ENCODE measurements around the gene TPSG1.

The TPSG1 gene

GRCh38 chr16:1258906-1259759 is 34.1 kb upstream of the TPSG1 start:
- H3K9ac ChIP-seq (ENCODE audit: low read length) = no peak overlapping the region
- TF ChIP-seq, protein P1, sequence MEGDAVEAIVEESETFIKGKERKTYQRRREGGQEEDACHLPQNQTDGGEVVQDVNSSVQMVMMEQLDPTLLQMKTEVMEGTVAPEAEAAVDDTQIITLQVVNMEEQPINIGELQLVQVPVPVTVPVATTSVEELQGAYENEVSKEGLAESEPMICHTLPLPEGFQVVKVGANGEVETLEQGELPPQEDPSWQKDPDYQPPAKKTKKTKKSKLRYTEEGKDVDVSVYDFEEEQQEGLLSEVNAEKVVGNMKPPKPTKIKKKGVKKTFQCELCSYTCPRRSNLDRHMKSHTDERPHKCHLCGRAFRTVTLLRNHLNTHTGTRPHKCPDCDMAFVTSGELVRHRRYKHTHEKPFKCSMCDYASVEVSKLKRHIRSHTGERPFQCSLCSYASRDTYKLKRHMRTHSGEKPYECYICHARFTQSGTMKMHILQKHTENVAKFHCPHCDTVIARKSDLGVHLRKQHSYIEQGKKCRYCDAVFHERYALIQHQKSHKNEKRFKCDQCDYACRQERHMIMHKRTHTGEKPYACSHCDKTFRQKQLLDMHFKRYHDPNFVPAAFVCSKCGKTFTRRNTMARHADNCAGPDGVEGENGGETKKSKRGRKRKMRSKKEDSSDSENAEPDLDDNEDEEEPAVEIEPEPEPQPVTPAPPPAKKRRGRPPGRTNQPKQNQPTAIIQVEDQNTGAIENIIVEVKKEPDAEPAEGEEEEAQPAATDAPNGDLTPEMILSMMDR (IDR thresholded peaks at IDR 0.05; ENCODE audit: low read length) = no peak
- TF ChIP-seq EZH2 (IDR thresholded peaks at IDR 0.05; ENCODE audit: borderline replicate concordance, low read length) = no peak
- no peaks in the 10 kb centered on the region for H3K9me2 ChIP-seq (ENCODE audit: low read depth, low read length)
- H3K36me3 ChIP-seq (ENCODE audit: insufficient read depth, low read length) = no peaks in the 10 kb centered on the region
- H3K79me2 ChIP-seq (ENCODE audit: insufficient read depth, low read length) = no peaks in the 10 kb centered on the region
- H3K4me1 ChIP-seq (ENCODE audit: insufficient read depth, low read length, severe bottlenecking) = no peaks in the 10 kb centered on the region
- H4K20me1 ChIP-seq (ENCODE audit: insufficient read depth, low read length) = no peaks in the 10 kb centered on the region
- H3K9me3 ChIP-seq (ENCODE audit: low read length) = no peaks in the 10 kb centered on the region
- H3K27ac ChIP-seq (ENCODE audit: low read depth, low read length, poor library complexity, severe bottlenecking) = no peak overlapping the region
- no peak overlapping the region for H3K4me2 ChIP-seq (ENCODE audit: low read length)
- H3K4me3 ChIP-seq (ENCODE audit: low read depth, low read length, poor library complexity, severe bottlenecking) = no peak overlapping the region
- H2AFZ ChIP-seq (ENCODE audit: low read length) = no peak overlapping the region
- H3F3A ChIP-seq (ENCODE audit: insufficient read depth, low read length) = no peaks in the 10 kb centered on the region
- no peaks in the 10 kb centered on the region; the same call in 1 of the 2 replicates for H3K27me3 ChIP-seq (ENCODE audit: insufficient read depth, low read length)

GRCh38 chr16:1258225-1258600 is 33.1 kb upstream of the TPSG1 start:
- Histone ChIP-seq H3K9me2 (ENCODE audit: low read depth, low read length) (no peaks in the 10 kb centered on the region), H3K27me3 (ENCODE audit: insufficient read depth, low read length) (no peaks in the 10 kb centered on the region; the same call in 1 of the 2 replicates), H4K20me1 (ENCODE audit: insufficient read depth, low read length) (no peaks in the 10 kb centered on the region), H3K27ac (ENCODE audit: low read depth, low read length, poor library complexity, severe bottlenecking) (no peak overlapping the region), H3K4me3 (ENCODE audit: low read depth, low read length, poor library complexity, severe bottlenecking) (no peak overlapping the region), H3K4me2 (ENCODE audit: low read length) (no peak overlapping the region), H3K9ac (ENCODE audit: low read length) (no peak overlapping the region), H3K4me1 (ENCODE audit: insufficient read depth, low read length, severe bottlenecking) (no peaks in the 10 kb centered on the region), H3K79me2 (ENCODE audit: insufficient read depth, low read length) (no peaks in the 10 kb centered on the region), H3K36me3 (ENCODE audit: insufficient read depth, low read length) (no peaks in the 10 kb centered on the region), H3F3A (ENCODE audit: insufficient read depth, low read length) (no peaks in the 10 kb centered on the region), H3K9me3 (ENCODE audit: low read length) (no peaks in the 10 kb centered on the region), H2AFZ (ENCODE audit: low read length) (no peak overlapping the region)
- TF ChIP-seq, protein P1 (IDR thresholded peaks at IDR 0.05; ENCODE audit: low read length) = no peak
- no peak for TF ChIP-seq EZH2 (IDR thresholded peaks at IDR 0.05; ENCODE audit: borderline replicate concordance, low read length)

DNA sequence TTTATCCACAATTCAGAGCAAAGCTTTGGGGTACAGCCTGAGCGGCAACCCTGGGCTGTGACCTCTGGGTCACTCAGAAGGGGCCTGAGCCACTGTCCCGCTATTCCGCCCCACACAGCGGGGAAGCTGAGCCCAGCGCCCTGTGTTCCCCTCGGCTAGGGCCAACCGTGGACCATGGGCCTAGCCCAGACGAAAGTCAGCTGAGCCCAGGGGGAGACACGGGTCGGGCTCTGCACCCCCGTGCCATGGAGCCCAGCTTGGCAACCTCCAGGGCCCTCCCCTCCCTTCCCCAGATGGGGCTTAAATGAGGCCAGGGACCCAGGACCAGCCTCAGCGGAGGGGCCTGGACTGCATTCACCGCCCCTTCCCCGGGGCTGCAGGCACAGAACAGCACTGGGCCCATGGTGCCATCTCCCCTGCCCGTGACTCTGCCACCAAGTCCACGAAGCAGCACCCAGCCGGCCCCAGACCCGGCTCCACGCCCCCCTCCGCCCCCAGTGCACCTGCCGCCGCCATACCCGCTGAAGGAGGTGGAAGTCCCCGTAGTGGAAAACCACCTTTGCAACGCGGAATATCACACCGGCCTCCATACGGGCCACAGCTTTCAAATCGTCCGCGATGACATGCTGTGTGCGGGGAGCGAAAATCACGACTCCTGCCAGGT is 32.6 kb upstream of the TPSG1 start:
- Histone ChIP-seq H3K27ac (ENCODE audit: low read depth, low read length, poor library complexity, severe bottlenecking) (no peak overlapping the region), H3K9me3 (ENCODE audit: low read length) (no peaks in the 10 kb centered on the region), H3K4me2 (ENCODE audit: low read length) (no peak overlapping the region), H3K9me2 (ENCODE audit: low read depth, low read length) (no peaks in the 10 kb centered on the region), H2AFZ (ENCODE audit: low read length) (no peak overlapping the region), H3K27me3 (ENCODE audit: insufficient read depth, low read length) (no peaks in the 10 kb centered on the region; the same call in 1 of the 2 replicates), H4K20me1 (ENCODE audit: insufficient read depth, low read length) (no peaks in the 10 kb centered on the region), H3K9ac (ENCODE audit: low read length) (no peak overlapping the region), H3K79me2 (ENCODE audit: insufficient read depth, low read length) (no peaks in the 10 kb centered on the region), H3K4me1 (ENCODE audit: insufficient read depth, low read length, severe bottlenecking) (no peaks in the 10 kb centered on the region), H3F3A (ENCODE audit: insufficient read depth, low read length) (no peaks in the 10 kb centered on the region), H3K36me3 (ENCODE audit: insufficient read depth, low read length) (no peaks in the 10 kb centered on the region), H3K4me3 (ENCODE audit: low read depth, low read length, poor library complexity, severe bottlenecking) (no peak overlapping the region)
- TF ChIP-seq EZH2 (IDR thresholded peaks at IDR 0.05; ENCODE audit: borderline replicate concordance, low read length) = no peak
- TF ChIP-seq, protein P1 (IDR thresholded peaks at IDR 0.05; ENCODE audit: low read length) = no peak
